NOMO-1 treated with dmso at 0.1 percent for 144 hours (cell line): ENCODE results near the gene EVX1.

ENCODE experiments used
- DNase-seq: peaks from one replicate; lab custom pipeline; 2025; ENCODE audit not compliant: unreplicated experiment; lab: John Stamatoyannopoulos, UW

Gene EVX1

DNA sequence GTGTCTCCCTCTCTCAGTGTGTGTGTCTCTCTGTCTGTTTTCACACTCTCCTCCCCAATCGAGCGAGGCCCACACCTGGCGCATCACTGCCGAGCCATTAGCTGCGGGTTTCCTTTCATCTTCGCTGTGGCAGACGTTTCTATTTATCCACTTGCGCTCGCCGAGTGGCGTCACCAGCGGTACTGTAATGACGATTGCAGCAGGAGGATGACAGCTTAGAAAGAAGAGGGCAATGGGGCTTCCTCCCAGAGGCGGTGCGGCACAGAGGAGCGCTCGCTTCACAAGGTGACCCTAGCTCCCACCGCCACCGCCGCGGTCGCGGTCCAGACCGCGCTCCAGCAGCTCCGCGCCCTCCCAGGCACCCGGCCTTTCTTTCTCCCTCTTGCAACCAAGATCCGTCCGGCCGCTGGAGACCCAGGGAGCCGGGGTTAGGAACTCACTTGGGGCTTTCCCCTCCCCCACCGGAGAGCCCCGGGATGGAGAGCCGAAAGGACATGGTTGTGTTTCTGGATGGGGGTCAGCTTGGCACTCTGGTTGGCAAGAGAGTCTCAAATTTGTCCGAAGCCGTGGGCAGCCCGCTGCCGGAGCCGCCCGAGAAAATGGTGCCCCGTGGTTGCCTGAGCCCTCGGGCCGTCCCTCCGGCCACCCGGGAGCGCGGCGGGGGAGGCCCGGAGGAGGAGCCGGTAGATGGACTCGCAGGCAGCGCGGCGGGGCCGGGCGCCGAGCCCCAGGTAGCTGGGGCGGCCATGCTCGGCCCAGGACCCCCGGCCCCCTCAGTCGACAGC is at the start of gene EVX1:
Gene EVX1 (plus strand): TSS at position 248 of the 785 bp plus-strand sequence. CDS start 229 bp downstream, at position 477.
- DNase-seq: no peak

DNA sequence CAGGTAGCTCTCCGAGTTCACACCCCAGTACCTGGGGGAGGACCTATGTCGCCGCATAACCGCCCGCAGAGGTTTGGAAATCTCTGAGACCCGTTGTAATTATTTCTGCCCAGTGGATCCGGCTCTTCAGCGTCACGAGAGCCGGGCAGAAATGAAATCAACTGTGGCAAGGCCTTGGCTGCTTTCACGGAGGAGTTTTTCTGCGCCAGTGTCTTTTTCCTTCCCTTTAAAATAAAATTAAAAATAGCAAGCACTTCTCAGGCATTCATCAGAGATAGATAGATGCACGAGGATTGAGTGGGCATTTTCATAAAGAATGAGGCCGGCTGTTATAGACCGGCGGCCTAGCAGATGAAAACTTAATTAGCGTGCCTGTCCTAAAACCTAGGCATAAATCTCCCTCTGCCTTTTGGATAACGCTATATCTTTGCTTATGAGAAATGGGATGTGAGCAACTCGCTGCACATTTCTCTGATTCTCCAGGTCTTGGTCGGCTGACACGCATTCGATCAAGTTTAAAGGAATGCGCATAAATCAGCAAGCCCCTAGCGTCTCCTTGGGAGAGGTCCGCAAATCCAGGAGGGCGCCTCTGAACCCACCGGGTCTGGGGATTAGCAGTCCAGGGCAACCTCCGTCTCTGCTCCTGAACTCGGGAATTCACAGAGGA is 49.1 kb upstream of the EVX1 start:
- DNase-seq: no peak

DNA sequence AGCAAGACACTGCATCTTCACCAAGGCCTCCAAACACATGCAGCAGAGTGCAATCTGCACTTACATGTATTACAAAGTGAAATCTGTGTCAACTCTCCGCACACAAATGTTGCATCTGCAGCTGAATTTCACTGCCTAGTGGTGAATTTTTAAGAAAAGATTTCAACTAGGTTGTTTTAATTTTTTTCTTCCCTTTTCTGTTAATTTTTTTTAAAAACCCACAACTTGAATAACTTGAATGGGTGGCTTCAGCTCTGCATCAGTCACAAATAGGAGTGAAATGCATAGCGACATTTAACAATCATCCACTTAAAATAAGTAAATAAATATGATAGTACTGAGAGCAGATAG is 48.6 kb upstream of the EVX1 start:
- no peak for DNase-seq

DNA sequence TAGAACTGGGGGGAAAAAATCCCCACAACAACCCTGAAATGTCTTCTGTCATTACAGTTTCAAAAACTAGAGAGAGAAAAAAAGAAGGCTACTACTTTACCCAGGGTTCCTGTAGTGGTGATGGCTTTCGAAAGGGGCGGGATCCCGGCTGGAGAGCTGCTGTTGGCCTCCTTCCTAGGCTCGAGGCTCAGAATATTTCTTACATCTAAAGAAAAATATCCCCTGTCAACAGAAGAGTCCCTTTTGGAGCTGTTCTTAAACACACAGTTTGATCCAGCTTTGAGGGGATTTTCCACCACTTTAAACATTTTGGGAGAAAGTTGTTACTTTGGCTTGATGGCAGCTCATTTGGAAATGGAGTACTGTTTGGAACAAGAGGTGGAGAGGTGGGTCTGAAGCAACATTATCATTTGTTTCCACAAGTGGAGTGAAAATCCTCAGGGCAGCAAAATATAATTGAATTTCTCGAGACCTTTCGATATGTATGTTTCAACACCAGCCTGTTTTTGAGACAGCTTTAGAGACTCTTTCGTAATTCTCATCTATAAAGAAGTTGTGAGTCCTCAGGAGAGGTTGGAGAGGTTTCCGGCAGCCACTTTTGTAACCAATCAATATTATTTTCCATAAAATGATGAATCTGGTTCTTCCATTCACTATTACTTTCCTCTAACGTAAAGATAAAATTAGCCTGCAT is 47.8 kb upstream of the EVX1 start:
- no peak for DNase-seq

DNA sequence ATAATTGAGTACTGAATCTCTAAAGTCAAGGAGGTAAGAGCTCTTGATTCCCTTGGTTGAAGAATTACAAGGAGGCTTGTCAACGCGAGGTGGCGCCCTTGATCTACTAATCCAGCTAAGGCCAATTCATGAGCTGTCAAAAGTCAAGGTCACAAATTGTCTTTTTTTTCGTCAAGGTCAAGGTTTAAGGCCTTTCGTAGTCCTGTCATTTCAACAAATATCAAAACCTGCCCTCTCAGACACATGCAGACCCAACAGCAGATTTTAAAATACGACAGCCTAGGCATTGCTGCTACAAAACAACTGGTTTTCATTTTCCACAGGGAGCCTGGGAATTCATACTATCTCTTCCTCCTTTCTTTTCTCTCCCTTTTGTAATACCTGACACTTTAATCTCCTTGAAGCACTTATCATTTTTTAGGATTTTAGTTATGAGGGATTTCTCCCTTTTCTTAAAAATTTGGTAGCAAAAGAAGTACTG is 46.3 kb upstream of the EVX1 start:
- DNase-seq: peak; percentile 38

DNA sequence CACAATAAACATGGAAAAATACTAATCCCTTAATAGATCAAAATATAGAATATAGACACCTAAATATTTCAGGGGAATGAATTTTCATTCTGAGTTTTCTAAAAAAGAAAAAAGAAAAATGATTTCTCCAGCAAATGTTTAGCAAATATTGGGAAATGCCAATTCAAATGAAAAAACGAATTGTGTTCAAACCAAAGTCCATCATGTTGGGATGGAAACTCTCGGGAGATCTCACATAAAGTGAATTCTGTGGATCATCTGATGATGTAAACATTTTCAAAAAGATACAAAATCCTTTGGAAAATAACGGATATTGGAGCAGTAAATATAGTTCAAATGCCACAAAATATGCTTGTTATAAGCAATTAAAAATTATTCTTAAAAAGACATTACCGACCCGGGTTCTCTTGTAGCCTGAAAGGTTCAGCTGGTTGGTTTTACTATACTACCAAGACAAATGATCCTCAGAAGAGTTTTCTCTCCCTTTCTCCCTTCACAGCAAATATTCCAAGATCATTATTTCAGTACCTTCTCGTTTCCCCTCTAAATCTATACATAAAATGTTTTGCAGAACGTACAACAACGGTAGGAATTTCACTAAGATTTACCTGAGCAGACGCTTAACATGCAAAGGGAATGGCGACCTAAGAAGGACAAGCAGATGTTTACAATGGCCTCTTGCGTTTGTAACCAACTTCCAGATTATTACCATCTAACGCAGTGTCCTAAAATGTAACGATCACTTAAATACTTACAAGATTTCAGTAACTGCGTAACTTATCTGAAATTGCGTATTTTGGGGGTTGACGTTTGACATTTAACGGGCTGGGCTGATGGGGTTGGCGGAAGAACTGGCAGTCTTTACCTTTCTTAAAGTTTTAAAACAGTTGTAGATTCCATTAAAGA is 45.2 kb upstream of the EVX1 start:
- DNase-seq: no peak

DNA sequence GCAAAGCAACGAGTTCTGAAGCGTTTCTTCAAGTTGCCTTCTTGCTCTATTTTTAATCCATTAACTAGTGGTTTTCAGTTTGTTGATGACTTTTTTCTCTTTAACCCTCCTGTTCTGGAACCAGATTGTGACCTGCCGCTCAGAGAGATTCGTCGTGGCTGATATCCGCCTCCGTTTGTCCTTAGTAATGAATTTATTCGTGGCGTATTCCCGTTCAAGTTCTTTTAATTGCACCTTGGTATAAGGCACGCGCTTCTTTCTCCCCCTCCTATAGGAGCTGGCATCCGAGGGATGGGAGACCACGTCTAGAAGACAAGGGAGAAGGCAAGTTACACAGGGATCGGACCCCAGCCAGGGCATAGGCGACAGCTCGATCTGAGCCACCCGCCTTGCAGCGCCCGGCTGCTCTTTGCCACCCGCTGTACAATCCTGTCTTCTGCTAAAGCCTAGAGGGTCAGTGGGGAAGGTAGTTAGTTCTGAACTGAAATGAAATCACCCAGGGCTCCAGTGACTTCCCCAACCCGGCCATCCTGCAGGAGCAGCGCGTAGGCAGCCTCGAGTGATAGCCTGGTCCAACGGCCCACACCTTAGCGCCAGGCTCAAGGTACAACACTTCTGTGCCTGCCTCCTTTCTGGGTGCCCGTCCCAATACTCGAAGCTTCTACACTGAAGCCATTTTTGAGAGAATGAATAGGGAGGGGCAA is 44.3 kb upstream of the EVX1 start:
- no peak for DNase-seq

DNA sequence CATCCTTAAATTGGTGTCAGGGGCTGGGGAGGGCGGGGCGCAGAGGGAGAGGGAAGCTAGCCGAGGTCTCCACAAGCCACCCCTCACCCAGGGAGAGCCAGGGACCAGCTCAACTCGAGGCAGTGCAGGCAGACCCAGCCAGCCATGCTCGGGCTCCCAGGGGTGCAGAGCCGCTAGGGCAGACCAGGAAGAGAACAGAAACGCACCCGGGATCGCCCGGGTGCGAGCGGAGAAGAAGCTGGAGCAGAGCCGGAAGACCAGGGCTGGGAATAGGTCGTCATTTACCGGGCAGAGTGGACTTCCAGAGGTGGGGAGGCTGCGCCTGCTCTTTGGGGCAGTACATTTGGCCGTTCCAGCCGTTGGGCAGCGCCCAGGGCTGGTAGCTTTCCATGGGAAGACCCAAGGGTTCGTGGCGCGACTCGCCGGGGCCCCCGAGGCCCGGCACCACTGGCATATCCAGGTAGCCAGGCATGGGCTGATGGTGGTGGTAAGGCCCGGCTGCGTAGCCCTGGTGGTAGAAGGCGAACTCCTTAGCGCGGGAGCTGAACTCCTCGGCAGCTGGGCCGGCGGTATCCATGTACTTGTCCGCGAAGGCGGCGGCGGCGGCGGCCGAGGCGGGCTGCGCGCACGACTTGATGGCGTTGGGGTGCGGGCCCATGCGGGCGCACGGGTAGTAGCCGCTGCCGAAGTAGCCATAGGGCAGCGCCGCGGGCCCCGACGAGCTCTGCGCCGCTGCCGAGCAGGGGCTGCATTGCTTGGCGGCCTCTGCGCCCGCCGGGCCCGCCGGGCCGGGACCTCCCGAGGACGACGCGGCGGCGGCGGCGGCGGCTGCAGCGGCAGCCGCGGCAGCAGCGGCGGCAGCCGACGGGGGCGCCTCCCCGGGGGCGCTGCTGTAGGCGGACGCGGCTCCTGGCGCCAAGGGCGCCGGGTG is 43.5 kb upstream of the EVX1 start:
- no peak for DNase-seq

DNA sequence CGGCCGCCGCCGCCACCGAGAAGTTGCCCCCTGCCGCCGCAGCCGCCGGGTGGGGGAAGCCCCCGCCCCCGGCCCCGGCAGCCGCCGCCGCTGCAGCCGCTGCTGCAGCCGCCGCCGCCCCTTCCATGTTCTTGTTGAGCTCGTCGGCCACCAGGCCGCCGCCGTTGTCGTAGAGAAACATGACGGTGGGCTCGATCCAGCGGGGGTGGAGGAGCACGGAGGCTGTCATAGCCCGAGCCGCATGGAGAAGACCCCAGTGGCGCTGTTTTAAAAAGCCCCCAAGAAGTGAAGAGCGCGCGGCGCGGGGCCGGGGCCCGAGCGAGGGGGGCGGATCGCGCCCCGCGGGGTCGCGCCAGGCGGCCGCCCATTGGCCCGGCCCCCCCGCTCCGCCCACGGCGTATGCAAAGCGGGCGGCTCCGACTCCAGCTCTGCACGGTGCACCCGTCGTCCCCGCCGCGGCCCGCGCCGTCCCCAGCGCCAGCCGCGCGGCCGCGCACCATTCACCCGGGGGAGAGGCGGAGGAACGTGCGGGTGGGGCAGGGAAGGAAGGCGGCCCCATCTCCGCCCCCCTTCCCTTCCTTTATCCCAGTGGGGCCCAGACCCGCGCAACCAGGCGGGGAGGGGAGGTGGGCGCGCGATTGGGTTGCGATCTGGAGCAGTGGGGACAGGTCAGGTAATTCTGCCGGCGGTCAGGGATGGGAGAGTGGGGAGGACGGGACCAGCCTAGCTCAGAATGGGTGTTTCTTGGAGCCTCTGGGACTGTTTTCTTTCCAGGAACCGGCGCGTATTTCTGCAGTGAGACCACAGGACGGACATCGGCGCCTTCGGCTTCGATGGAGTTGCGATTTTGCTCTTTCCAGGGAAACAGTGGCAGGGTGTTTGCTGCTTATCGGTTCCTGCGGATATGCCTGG is 42.5 kb upstream of the EVX1 start, which contains the start of gene HOXA13:
Gene HOXA13 (minus strand): TSS at position 243 of the 912 bp plus-strand sequence. CDS start 14 bp downstream, at position 229.
- peak; percentile 35 for DNase-seq

DNA sequence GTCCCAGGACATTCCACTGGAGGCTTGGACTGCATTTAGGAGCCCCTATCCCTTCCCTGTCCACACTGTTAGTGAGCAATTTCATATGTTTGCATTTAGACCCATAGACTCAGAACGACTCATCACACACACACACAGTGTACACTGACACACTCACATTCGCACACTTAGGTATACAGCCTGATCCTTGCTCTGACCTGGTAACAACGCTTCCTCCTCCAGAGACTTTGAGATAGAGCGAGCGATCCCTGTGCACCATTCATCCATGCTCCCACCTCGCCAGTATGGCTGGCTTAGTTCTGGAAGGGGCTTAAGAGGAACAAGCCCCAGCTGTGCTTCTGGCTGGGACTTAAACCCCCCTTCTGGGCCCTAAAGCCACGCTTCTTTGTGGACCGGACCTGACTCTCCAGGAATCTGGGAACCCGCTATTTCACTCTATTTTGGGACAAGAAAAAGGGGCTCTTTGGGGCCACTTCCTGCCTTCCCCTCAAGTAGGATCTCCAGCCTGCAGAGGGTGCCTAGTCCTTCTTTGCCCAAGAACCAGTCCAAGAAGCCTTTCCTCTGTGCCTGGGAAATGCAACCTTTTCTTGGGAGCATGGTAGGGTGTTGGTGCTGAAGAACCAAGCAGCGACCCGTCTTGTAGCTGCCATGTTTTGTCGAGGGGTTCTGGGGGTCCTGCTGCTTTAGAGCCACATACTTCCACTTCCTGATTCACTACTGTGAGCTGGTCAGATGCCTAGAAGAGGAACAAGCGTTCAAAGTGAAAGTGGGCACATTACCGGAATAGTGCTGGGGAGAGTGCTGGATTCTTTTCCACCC is 41.6 kb upstream of the EVX1 start:
- peak; percentile 55 for DNase-seq

DNA sequence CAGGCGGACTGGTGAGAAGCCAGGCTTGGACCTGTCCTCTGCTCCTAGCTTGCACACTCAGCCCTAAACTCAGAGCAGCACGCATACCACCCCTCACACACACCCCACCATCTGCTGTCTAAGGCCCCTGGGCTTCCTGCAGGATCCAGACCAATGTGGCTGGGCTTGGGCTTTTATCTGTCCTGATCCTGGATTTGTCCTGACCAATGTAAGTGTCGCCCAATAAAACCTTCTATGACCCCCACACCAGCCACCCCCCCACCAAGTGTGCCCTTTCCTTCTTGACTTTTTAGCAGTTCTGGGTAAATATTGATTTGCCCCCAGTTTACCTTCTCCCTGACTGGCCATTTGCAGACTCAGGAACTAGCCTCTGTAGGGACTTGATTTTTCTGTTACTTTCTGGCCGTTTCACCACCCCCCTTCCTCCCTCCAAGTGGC is 41.0 kb upstream of the EVX1 start:
- no peak for DNase-seq

DNA sequence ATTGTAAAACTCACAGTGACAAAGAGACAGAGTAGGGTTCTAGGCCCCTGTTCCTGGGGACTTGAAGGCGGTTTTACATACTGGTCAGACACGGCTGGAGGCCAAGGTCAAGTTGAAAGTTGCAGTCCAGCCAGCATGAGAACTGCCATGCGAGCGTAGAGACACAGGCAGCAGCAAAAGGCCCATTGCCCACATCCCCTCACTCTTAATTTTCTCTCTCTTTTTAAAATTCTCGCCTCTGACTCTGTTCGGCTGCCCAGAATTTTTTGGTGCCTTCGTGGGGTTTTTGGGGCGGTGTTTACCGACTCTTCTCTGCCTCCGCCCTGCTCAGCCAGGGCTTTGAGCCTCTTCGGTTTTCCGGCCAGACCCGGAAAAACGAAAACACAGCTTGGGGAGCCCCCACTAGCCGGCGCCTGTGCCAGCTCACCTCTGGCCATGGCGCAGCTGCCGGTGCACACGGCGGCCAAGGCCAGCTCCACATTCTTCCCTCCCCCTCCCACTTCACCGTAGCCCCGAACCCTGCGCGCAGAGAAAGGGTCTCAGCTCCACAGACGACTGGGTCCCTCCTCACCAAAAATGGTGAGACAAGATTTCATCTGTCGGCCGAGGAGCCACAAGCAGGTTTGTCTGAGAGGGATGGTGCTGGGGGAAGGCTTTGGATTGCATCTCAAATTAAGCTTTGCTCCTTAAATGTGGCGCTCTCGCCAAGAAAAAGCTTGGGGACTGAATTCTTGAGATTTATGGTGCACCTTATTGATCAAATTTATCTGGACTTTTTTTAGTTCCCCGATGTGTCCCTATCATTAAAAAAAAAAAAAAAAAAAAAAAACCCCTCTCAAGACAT is 40.4 kb upstream of the EVX1 start:
- no peak for DNase-seq

DNA sequence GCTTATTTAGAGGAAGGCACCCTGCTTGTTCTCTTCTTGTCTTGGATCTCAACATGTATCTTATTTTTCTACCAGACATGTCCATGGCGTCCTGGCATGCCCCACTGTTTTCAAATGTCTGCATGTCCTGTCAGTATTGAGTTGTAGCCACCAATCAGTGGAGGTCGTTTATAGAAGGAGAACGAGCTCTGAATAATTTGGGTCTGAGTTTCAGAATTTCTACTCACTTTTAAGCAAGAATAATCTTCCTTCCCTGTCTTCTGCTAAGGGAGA is 39.8 kb upstream of the EVX1 start:
- DNase-seq: no peak

DNA sequence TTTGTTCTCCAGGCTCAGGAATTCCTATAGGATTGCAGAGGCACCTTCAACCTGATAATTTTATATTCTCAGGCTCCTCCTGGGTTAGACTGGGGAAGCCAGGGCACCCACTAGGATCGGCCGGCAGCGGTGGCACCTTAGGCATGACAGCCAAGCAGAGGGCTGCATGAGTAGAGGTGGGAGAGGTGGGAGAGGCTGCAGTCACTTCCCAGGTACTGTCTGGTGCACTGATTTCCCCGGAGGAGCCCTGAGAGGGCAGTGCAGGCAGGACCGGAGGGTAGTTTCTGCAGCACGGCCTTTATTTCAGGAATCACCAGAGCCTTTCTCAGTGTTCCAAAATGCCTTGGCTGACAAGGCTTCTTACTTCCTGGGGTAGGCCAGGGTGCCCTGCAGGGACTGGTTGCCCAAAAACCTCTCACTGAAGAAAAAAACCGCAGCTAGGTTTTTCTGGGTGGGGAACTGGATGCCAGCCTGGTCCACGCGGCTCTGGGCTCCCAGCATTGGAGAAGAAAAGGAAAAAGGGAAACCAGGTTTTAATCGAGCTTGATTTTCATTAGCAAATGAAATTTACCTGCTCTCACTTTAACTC is 39.1 kb upstream of the EVX1 start:
- no peak for DNase-seq

DNA sequence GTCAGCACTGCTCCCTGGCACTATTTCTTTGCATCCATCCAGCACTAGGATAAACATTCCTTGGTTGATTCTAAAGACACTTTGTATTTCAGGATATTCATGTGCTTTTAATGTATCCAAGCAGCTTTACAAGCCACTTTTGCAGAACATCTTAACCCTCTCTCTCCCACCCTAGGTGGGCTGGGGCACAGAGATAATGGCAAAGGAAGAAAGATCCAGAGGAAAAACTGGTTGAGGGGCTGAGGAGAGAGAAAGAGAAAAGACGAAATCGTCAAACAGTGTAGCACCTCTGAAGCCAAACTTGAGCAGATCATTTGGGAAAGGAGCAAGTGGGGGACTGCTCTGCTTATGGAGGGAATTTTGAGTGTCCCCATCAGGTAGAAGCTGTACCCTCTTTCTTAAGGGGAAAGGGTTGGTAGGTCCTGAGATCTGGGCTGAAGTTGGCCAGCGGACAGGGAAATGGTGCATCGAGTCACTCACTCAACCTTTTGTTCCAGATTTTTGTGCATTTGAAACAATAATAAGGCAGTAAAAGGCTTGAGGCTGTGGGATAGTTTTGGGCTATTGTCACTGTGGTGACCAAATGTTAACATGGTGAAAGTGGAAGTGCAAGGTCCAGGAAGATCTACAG is 38.5 kb upstream of the EVX1 start:
- DNase-seq: no peak

DNA sequence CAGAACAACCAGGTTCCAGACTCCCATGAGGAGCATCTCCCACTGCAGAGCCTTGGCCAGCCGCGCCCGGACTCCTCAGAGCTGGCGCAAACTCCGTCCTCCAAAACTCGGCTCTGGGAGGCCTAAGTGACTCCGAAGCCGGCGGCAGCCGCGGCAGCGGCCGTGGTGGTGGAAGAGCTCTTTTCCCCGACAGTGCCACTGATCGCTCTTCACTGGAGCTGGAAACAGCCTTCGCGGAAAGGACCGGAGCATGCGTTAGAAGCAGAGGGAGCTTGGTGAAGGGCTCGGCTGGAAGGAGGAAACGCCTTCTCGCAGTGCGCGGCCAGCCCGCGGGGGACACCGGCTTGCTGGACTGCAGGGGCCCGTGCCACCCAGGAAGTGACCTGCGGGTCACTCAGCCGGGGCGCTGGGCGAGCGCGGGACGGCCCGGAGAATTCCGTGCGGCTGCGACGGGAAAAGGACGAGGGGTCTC is 37.7 kb upstream of the EVX1 start:
- no peak for DNase-seq
